ENCODE data around the gene AVL9. TPM values are rescaled to one million over a fixed set of nuclear protein-coding genes. Genes with fewer than 3 reads are reported as not detected.
A peak's percentile ranks its signal among the peaks of the same experiment; 100 is the strongest.

Gene AVL9
- polyA plus RNA-seq, 1 donor from 2014 or later = 9.5 TPM

GRCh38 chr7:32511791-32512190 lies 16.5 kb downstream of the AVL9 start:
- Mint-ChIP-seq H3K36me3 (peaks cover 8% of the 10 kb centered on the region), H3K4me3 (no peak overlapping the region), H3K9me3 (no peaks in the 10 kb centered on the region), H3K4me1 (peaks cover 38 to 61% (median 48%) of the 10 kb centered on the region in 3 donors), H3K27ac (peak overlapping the region in 1 of 3 donors; percentile 73), H3K27me3 (no peaks in the 10 kb centered on the region)

DNA sequence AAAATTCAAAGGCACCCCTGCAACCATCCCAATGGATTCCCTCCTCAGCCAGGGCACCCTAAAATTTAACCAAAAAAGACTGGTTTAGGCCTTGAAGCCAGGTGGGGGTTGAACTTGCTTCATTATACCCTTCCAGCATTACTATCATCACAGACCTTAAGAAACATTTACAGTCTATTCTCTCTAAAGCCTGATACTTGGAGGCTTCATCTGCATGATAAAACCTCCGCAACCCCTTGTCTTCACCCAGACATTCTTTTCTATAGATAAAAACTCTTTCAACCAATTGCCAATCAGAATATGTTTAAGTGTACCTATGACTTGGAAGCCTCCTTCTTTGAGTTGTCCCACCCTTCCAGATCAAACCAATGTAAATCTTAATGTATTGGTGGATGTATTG lies 17.9 kb downstream of the AVL9 start:
- H3K4me3 Mint-ChIP-seq = no peak overlapping the region
- H3K4me1 Mint-ChIP-seq = peaks cover 27 to 54% (median 41%) of the 10 kb centered on the region in 3 donors
- no peaks in the 10 kb centered on the region for H3K27me3 Mint-ChIP-seq
- peaks cover 0 to 2% (median 0%) of the 10 kb centered on the region in 3 donors for H3K9me3 Mint-ChIP-seq
- peaks cover 11% of the 10 kb centered on the region for H3K36me3 Mint-ChIP-seq
- peak overlapping the region in 1 of 3 donors; percentile 68 for H3K27ac Mint-ChIP-seq

GRCh38 chr7:32515890-32516550 lies 20.7 kb downstream of the AVL9 start:
- H3K4me1 Mint-ChIP-seq = peaks cover 26 to 50% (median 43%) of the 10 kb centered on the region in 3 donors
- peaks cover 15% of the 10 kb centered on the region for H3K36me3 Mint-ChIP-seq
- peaks cover 0 to 5% (median 0%) of the 10 kb centered on the region in 3 donors for H3K9me3 Mint-ChIP-seq
- H3K4me3 Mint-ChIP-seq = peak overlapping the region in 1 of 4 donors; percentile 1
- H3K27ac Mint-ChIP-seq = peak overlapping the region in 2 of 3 donors; percentile 13 to 33
- no peaks in the 10 kb centered on the region for H3K27me3 Mint-ChIP-seq

GRCh38 chr7:32516551-32517100 lies 21.3 kb downstream of the AVL9 start:
- no peak overlapping the region for H3K4me3 Mint-ChIP-seq
- no peaks in the 10 kb centered on the region for H3K27me3 Mint-ChIP-seq
- peaks cover 30 to 45% (median 41%) of the 10 kb centered on the region in 3 donors for H3K4me1 Mint-ChIP-seq
- H3K36me3 Mint-ChIP-seq = peaks cover 19% of the 10 kb centered on the region
- no peak overlapping the region for H3K27ac Mint-ChIP-seq
- H3K9me3 Mint-ChIP-seq = peaks cover 0 to 5% (median 0%) of the 10 kb centered on the region in 3 donors

- H3K4me1 Mint-ChIP-seq = peaks cover 26 to 33% (median 28%) of the 10 kb centered on the region in 3 donors
- peak overlapping the region in 1 of 4 donors; percentile 8 for H3K4me3 Mint-ChIP-seq
- peaks cover 19% of the 10 kb centered on the region for H3K36me3 Mint-ChIP-seq
Measured at GRCh38 chr7:32518534-32519140, 23.3 kb downstream of the AVL9 start.

GRCh38 chr7:32519763-32520162 lies 24.5 kb downstream of the AVL9 start:
- Mint-ChIP-seq H3K36me3 (peaks cover 15% of the 10 kb centered on the region), H3K4me1 (peaks cover 21 to 23% (median 22%) of the 10 kb centered on the region in 3 donors), H3K27me3 (no peaks in the 10 kb centered on the region), H3K27ac (no peak overlapping the region), H3K4me3 (no peak overlapping the region), H3K9me3 (peaks cover 0 to 5% (median 0%) of the 10 kb centered on the region in 3 donors)

More at GRCh38 chr7:32518534-32519140, 23.3 kb downstream of the AVL9 start:
- Mint-ChIP-seq H3K27ac (no peak overlapping the region), H3K9me3 (peaks cover 0 to 5% (median 0%) of the 10 kb centered on the region in 3 donors), H3K27me3 (no peaks in the 10 kb centered on the region)

DNA sequence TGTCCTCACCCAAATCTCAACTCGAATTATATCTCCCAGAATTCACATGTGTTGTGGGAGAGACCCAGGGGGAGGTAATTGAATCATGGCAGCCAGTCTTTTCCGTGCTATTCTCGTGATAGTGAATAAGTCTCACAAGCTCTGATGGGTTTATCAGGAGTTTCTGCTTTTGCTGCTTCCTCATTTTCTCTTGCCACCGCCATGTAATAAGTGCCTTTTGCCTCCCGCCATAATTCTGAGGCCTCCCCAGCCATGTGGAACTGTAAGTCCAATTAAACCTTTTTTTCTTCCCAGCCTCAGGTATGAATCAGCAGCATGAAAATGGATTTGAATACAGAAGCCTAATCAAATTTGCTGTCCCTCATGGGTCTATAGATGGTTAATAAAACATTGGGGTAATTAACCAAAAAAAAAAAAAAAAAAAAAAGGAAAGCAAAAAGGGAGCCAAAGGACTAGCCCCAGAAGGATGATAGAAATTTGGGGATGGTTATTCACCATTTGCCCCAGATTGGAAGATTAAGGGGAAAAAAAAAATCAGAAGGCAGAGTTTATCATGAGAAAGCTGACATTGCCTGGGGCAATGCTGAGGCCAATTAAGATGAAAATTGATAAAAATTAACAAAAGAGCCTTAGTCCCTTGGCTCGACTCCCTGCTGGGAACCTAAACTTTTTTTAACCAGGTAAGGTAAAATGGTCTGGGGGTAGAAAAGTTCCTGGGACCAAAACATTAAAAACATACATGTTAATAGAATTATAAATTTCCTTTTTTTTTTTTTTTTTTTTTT lies 27.6 kb downstream of the AVL9 start:
- H3K4me3 Mint-ChIP-seq = no peak overlapping the region
- peaks cover 0 to 3% (median 0%) of the 10 kb centered on the region in 3 donors for H3K9me3 Mint-ChIP-seq
- peaks cover 9% of the 10 kb centered on the region for H3K36me3 Mint-ChIP-seq
- H3K27ac Mint-ChIP-seq = no peak overlapping the region
- peaks cover 6 to 8% (median 8%) of the 10 kb centered on the region in 3 donors for H3K4me1 Mint-ChIP-seq
- H3K27me3 Mint-ChIP-seq = no peaks in the 10 kb centered on the region

GRCh38 chr7:32524631-32525030 lies 29.3 kb downstream of the AVL9 start:
- peaks cover 7 to 10% (median 8%) of the 10 kb centered on the region in 3 donors for H3K4me1 Mint-ChIP-seq

DNA sequence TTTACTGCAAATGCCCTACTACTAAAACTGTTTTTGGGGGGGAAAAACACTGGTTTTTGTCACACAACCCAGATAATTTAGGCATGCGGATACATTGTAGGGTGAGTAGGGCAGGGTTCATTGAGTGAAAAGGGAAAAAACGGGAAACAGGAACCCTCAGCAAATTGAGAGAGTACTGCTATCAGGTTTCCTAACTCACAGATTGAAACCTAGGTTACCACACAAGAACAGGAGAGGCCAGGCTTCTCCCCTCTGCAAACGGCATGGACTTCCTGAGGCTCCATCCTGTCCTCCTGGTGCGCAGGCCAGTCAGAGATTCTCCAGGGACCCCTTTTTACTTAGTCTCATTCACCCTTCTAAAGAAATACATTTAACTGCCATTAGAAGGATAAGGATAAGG lies 30.6 kb downstream of the AVL9 start:
- Mint-ChIP-seq H3K4me3 (no peak overlapping the region), H3K36me3 (peaks cover 9% of the 10 kb centered on the region), H3K27ac (no peak overlapping the region), H3K9me3 (no peaks in the 10 kb centered on the region), H3K4me1 (peaks cover 6 to 8% (median 6%) of the 10 kb centered on the region in 3 donors), H3K27me3 (no peaks in the 10 kb centered on the region)

More at GRCh38 chr7:32524631-32525030, 29.3 kb downstream of the AVL9 start:
- H3K4me3 Mint-ChIP-seq = no peak overlapping the region
- H3K36me3 Mint-ChIP-seq = peaks cover 11% of the 10 kb centered on the region
- peaks cover 0 to 3% (median 0%) of the 10 kb centered on the region in 3 donors for H3K9me3 Mint-ChIP-seq
- no peak overlapping the region for H3K27ac Mint-ChIP-seq
- no peaks in the 10 kb centered on the region for H3K27me3 Mint-ChIP-seq

DNA sequence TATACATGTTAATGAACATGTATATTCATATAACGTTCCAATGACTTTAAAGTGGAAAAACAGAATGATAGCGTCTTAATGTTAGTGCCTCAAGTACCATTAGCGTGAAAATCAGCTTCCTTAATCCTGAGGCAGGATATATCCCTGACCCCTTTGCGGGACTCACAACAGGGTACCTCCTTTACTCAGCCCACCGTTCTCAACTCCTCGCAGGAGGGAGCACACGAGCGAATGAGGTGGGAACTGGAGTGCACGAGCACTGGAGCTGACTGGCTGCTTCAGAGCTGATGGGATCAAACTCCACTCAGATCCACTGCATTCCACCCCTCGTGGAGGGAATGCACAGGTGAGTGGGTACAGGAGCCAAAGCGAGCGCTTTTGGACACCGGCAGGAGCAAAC lies 36.1 kb downstream of the AVL9 start:
- Mint-ChIP-seq H3K4me3 (no peak overlapping the region), H3K36me3 (peaks cover 7% of the 10 kb centered on the region), H3K27me3 (no peaks in the 10 kb centered on the region), H3K27ac (no peak overlapping the region), H3K4me1 (peaks cover 6 to 20% (median 19%) of the 10 kb centered on the region in 3 donors), H3K9me3 (no peaks in the 10 kb centered on the region)

- Mint-ChIP-seq H3K9me3 (no peaks in the 10 kb centered on the region), H3K36me3 (peaks cover 7% of the 10 kb centered on the region), H3K27me3 (no peaks in the 10 kb centered on the region), H3K4me1 (peaks cover 6 to 22% (median 22%) of the 10 kb centered on the region in 3 donors), H3K4me3 (no peak overlapping the region), H3K27ac (peak overlapping the region in 1 of 3 donors; percentile 81)
Measured at GRCh38 chr7:32532086-32532485, 36.8 kb downstream of the AVL9 start.

DNA sequence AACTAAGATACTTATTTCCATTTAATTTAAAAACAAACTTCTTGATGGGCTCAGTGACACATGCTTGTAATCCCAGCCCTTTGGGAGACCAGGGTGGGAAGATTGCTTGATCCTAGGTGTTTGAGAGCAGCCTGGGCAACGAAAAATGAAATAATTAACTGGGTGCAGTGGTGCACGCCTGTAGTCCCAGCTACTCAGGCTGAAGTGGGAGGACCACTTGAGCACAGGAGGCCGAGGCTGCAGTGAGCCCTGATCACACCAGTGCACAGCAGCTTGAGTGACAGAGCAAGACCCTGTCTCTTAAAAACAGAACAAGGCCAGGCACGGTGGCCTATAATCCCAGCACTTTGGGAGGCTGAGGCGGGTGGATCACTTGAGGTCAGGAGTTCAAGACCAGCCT lies 37.4 kb downstream of the AVL9 start:
- Mint-ChIP-seq H3K4me1 (peaks cover 6 to 22% (median 22%) of the 10 kb centered on the region in 3 donors), H3K27ac (no peak overlapping the region), H3K9me3 (no peaks in the 10 kb centered on the region), H3K36me3 (peaks cover 7% of the 10 kb centered on the region), H3K4me3 (no peak overlapping the region), H3K27me3 (no peaks in the 10 kb centered on the region)

- Mint-ChIP-seq H3K36me3 (peaks cover 3% of the 10 kb centered on the region), H3K27me3 (no peaks in the 10 kb centered on the region), H3K4me1 (peaks cover 3 to 23% (median 22%) of the 10 kb centered on the region in 3 donors), H3K4me3 (no peak overlapping the region), H3K27ac (no peak overlapping the region), H3K9me3 (no peaks in the 10 kb centered on the region)
Measured at GRCh38 chr7:32533276-32534029, 38.2 kb downstream of the AVL9 start.

DNA sequence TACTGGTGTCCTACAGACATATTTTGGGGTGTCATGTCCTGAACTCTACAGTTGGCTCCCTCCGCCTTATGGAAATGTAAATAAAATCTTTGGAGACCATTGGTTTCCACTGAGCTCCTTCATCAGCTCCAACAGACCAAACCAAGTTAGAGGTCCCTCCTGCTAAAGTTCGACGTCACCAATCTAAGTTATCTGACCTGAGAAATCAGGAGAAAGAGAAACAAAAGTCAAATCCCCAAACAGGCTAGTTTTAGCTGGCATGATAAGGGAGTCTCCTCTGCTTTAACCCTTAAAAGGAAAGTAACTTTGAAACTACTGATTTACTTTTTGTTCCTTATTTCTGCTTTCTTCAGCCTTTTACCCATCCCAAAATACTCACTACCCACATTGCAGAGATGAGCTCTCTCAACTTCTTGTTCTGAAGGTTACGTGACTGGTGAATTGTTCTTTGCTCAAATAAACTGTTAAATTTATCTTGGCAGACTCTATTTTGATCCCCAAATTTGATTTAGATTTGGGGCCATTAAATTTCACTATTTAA lies 39.9 kb downstream of the AVL9 start:
- Mint-ChIP-seq H3K27me3 (no peaks in the 10 kb centered on the region), H3K4me1 (peaks cover 3 to 27% (median 25%) of the 10 kb centered on the region in 3 donors), H3K27ac (peak overlapping the region in 1 of 3 donors; percentile 53), H3K36me3 (peaks cover 6% of the 10 kb centered on the region), H3K4me3 (no peak overlapping the region), H3K9me3 (no peaks in the 10 kb centered on the region)

All from IgD-negative memory B cell (primary cell).